Activated CD4-positive, alpha-beta T cell treated with anti-CD3 and anti-CD28 coated beads, Interleukin-2, amount 50 U/mL, for 4 hours (primary cell): ENCODE data around the gene ZNHIT2.

Experiments used
- DNase-seq, 2 experiments: peaks; one replicate each; pipeline ENCODE4 v3.0.0-alpha.2; 2020

ZNHIT2 gene

DNA sequence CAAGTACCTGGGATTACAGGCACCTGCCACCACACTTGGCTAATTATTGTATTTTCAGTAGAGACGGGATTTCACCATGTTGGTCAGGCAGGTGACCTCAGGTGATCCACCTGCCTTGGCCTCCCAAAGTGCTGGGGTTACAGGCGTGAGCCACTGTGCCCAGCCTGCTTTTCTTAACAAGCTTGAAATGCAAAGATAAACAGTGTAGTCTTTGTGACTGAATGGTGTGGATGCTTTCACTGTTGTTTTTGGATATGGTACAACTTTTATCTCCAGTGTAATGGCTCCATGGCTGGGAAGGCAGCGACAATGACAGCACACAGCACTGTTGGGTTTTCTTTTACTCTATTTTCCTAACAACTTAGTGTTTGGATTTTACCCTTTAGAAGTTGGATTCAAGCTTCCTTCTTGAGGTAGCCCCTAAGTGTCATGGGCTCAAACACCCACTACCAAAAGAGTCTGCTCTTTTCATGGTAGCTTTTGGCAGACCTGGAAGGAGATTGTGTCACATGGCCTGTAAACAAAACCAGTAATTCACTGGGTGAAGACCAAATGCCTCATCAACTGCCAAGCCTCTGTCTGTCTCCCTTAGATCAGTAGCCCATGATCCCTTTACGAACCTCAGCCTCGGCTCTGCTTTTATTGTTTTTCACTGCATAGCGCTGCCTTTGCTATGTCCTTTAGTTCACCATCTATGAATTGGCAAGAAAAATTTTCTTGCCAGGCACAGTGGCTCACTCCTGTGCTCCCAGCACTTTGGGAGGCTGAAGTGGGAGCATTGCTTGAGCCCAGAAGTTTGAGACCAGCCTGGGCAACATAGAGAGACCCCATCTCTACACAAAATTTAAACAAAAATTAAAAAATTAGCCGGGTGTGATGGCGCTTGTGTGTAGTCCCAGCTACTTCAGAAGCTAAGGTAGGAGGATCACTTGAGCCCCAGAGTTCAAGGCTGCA lies 15.1 kb downstream of the ZNHIT2 start:
- DNase-seq = no peak

DNA sequence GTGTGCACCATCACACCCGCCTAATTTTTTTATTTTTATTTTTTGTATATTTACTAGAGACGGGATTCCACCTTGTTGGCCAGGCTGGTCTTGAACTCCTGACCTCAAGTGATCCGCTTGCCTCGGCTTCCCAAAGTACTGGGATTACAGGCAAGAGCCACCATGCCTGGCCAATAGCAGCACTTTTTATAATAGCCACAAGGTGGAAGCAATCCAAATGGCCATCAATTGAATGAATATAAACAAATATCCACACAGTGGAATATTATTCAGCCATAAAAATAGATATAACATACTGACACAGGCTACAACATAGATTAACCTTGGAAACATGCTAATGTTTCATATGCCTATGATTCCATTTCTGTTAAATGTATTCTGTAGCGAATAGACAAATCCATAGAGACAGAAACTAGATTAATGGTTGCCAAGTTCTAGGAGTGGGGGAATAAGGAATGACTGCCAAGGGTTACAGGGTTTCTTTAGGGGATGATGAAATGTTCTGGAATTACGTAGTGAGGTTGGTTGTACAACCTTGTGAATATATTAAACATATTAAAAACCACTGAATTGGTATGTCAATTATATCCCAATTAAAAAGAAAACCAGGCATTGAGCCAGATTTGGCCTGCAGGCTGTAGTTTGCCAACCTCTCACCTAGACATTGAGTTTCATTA lies 16.7 kb downstream of the ZNHIT2 start:
- no peak for DNase-seq

DNA sequence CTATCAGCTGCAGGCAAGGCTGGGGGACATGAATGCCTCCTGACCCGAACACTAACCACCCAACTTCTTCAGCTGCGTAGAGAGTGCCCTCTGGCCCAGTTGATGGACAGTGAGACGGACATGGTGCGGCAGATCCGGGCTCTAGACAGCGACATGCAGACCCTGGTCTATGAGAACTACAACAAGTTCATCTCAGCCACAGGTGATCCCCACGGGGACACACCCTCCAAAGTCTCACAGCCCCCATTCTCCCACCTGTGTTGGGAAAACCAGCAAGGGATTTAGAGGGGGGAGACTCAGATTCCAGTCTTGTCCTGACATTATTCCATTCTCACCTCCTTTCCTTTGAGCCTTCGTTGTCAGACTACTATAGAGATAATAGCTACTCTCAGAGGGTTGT lies 20.6 kb downstream of the ZNHIT2 start:
- DNase-seq = no peak

DNA sequence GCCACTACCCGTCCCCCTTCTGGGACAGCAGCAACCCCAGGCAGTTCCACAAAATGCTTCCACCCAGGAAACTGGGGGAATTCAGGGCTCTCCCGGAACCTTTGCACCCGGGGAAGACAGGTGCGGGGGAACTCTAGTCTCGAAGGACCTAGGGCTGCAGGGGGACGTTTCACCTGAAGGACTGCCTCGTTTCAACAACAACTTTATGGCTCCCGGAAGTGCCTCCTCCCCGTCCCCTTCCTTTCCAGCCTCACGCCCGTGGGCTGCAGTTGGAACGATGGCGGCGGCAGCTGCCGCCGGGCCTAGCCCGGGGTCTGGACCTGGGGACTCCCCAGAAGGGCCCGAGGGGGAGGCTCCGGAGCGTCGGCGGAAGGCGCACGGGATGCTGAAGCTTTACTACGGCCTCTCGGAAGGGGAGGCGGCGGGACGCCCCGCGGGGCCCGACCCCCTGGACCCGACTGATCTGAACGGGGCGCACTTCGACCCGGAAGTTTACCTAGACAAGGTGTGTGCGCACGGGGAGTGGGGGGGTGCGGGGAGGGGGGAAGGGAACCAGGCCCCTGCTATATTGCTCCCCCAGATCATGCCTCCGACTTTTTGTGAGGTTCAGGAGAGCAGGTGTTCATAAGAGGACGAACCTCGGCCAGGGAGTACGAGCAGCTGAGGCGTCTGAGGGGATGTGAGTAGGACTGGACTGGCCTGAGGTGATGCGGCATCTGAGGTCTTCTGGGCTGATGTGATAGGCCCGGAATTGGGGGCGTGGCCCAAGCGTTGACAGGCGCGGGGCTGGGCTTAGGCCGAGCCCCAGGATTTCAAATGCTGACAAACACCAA lies 21.3 kb downstream of the ZNHIT2 start, which contains the start of gene VPS51:
Gene VPS51 (plus strand): TSS at position 241 of the 833 bp plus-strand sequence. CDS start 37 bp downstream, at position 278.
- DNase-seq = peak; percentile 79 to 82

DNA sequence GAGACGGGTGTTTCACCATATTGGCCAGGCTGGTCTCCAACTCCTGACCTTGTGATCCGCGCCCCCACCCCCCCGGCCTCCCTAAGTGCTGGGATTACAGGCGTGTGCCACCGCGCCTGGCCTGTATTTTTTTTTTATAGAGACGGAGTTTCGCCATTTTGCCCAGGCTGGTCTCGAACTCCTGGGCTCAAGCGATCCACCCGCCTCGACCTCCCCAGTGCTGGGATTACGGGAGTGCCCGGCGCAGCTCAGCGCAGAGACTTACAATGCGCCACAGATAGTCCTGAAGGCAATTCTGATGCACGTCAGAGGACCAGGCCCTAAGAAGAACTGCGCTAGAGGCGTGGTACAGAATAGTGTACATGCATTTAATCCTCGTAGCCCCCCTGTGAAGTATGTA lies 22.1 kb downstream of the ZNHIT2 start:
- DNase-seq = no peak

DNA sequence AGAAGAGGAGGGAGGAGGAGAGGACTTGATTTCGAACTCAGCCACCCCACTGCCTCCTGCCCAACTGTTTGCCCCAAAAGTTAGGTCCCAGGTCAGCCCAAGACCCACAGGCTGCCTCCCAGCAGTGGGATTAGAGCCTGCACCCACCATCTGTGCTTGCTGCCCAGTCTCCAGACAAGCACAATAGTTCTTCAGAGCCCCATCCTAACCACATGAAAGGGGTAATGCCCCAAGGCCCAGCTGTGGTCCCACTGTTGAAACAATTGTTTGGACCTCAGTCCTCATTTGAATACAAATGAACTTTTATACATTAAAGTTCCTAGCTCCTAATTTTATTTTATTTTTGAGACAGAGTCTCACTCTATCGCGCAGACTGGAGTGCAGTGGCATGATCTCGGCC lies 26.9 kb downstream of the ZNHIT2 start:
- no peak for DNase-seq

DNA sequence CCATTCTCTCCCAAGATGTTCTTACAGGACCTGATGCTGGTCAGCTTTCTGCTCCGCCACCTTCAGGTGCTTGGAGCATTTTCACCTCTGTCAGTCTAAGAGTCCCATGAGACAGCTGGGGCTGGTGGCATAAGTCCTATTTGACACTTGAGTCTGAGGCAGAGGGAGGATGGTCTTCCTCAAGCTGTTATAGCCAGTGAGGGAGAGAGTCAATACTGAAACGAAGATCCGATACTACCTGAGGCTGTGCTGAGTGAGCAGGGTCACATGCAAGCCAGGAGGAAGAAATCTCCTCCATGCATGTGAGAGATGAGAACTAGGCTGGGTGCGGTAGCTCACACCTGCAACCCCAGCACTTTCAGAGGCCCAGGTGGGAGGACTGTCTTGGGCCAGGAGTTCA lies 27.9 kb downstream of the ZNHIT2 start:
- DNase-seq = no peak

DNA sequence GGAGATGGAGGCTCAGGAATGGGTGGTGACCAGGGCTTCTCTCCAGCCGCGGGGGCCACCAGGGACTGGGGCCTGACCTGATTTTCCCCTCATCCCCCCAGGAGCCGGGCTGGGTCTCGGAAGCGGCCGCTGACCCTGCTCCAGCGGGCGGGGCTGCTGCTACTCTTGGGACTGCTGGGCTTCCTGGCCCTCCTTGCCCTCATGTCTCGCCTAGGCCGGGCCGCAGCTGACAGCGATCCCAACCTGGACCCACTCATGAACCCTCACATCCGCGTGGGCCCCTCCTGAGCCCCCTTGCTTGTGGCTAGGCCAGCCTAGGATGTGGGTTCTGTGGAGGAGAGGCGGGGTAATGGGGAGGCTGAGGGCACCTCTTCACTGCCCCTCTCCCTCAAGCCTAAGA lies 29.7 kb downstream of the ZNHIT2 start:
- no peak for DNase-seq

DNA sequence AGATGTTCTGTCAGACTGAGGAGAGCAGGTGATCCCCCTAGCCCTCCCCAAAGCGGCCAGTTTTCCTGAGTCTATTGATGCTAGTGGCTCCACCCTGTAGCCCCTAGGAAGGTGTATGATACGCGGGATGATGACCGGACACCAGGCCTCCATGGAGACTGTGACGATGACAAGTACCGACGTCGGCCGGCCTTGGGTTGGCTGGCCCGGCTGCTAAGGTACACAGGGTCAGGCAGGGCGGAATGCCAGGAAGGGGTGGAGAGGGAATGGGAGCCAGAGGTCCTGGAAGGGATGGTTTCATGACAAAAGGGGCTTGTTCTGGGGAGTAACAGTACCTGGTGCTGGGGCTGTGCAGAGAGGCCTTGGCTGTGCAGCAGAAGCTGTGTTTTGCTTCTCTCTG lies 30.3 kb downstream of the ZNHIT2 start:
- no peak for DNase-seq

DNA sequence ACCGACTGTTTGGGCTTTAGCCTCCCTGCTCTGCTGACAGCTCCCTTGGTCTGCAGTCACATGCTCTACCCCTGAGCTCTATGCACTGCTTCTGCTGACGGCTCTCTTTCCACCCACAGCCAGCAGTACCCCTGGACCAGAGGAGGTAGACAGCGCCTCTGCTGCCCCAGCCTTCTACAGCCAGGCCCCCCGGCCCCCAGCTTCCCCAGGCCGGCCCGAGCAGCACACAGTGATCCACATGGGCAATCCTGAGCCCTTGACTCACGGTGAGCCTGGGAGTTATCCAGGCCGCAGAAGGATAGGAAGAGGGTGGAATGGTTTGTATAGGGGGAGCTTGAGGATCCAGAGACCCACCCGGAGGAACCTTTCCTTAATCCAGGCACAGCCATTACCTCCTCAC lies 30.7 kb downstream of the ZNHIT2 start:
- no peak for DNase-seq

DNA sequence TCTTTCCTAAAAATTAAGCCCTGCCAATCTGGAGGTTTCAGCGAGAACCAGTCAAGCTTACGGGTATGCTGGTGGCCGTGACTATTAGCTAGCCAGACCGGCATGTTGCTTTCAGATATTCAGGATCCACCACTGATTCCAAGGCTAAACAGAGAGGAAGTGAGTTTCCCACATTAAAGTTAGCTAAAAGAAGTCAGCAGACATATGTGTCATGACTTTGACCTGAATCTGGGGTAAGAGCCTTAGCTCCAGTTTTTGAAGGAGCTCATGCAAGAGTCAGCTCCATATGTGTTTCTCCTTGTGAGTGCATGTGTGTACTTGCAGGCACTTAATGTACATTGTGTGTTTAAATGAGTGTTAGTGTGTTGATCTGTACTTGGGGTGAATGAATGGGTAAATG lies 32.1 kb downstream of the ZNHIT2 start:
- DNase-seq = no peak

DNA sequence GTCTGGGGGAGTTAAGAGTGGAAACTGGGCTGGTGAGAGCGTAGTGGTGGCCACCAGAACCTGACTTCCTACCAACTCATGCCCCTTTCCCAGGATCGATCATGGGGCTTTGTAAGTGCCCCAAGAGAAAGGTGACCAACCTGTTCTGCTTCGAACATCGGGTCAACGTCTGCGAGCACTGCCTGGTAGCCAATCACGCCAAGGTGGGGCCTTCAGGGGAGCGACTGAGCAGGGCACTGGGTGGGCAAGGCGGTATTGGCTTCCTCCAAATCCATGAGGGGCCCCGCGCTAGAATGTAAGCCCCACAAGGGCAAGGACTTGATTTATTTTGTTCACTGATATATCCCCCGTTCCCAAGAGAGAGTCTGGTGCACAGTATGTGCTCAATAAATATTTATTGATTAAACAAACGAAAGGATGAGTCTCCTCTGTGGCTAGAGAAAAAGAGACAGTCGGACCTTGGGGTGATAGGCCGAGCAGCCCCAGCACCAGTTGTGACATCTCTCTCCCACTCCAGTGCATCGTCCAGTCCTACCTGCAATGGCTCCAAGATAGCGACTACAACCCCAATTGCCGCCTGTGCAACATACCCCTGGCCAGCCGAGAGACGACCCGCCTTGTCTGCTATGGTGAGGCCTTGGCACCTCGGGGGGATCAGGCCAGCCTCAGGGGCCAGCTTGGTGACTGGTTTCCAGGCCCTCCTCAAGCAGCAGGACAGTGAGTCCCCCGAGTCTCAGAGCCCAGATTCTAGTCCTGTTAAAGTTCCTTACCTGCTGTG lies 32.7 kb downstream of the ZNHIT2 start:
- DNase-seq = no peak

DNA sequence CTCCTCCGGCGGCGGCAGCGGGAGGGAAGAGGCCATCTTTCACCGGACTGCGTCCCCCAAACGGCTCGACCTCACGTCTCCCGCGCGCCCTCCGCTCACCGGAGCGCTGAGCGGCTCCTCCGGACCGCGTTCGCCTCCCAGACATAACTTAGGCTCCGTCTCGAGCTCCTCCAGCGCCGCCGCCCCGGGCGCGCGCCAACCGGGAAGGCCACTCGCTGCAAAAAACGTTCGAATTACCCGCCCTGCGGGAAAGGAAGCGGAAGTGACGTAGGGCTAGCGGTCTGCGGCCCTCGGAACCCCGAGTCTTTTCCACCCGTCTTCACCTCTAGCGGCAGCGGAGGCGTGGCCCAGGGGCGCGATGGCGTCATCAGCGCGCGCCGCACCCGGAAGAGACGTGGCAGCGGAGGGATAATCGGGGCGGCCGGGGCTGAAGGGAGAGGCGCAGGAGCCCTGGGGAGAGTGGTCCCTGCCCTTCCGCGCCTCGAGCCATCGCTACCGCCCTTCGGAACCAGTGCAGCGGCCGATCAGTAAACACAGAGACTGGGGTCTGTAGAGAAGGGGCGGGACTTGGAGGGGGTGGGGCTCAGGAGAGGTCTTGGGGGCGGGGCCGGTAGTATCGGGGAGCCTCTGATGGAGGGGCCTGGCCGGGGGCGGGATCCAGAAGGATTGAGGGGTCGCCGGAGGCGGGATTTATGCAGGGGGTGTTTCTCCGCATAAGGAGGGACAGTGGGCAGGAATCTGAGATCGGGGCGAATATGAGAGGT lies 33.5 kb downstream of the ZNHIT2 start, which contains the start of the genes CDCA5 and ZFPL1:
Gene CDCA5 (minus strand): TSS at position 207 of the 764 bp plus-strand sequence. CDS start 62 bp downstream, at position 145.
Gene ZFPL1 (plus strand): TSS at position 389 of the 764 bp plus-strand sequence. CDS start 477 bp downstream, outside the sequence.
- DNase-seq = peak; percentile 92

DNA sequence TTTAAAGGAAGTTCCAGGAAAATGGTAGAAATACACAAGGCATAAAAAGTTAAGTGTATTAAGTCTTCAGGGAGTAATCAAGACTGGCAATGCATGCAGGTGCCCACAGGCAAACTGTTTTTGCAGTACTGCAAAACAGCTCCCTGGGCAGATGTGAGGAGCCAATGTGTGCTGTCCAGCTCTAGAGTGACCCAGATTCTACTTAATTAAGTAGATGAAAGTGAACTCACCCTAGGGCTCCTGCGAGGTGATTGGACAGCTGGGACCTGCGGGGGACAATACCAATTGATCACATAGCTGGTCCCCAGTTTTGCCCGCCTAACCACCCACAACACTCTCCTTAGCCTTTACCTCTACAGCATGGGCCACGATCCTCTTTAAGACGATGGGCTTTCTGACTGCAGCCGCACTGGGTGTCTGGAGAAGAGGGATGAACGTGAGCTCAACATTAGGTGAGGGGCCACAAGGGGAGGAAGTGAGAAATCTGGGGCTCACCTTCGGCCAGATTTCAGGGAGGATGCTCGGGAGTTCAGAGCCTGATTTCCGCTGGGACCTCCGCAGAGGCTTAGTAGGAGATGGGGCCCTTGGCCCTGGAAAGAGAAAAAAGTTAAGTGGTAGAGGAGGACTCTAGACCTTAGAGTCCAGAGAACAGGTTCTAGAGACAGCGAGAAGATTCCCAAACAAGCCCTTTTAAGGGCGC lies 34.2 kb downstream of the ZNHIT2 start:
- no peak for DNase-seq

DNA sequence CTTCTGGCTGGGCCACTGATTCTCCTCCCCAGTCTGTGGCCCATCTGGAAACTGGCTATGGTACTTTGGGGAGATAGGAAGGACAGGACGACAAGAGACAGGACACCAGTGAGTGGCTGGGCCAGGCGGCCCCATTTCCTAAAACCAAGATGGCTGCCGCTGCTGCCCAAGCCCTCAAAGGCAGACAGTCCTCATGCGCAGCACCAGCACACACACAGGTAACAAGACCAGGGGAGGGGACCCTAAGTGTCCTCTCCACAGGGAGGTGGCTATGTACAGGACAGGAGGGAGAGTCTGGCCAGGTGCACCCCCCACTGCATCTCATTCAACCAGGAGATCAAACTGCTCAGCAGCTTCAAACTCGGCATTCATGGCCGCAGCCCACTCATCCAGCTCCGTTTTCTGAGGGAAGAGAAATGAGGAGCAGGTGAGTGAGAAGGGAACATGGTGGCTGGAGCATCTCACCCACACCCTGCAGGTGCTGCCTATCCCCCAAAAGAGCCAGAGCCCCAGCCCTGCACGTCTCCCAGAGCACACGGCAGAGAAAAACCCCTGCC lies 38.6 kb downstream of the ZNHIT2 start:
- DNase-seq = no peak

DNA sequence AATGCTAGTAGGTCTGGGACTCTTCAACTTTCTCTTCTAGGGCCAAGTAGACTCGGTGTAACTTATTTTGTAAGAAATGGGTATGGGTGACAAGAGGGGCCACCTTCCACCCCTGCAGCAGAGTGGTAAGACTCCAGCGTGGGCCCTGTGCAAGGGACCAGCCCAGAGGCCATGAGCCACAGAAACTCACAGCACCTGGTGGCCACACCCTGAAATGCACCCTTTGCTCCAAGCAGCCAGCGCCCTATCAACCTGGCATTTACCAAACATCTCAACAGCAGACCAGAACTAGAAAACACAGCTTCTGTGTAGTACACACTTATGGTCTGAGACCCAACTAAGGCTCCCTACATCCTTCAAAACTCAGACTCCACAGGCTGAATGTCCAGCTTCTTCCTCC lies 39.4 kb downstream of the ZNHIT2 start:
- DNase-seq = peak; percentile 73 to 74

DNA sequence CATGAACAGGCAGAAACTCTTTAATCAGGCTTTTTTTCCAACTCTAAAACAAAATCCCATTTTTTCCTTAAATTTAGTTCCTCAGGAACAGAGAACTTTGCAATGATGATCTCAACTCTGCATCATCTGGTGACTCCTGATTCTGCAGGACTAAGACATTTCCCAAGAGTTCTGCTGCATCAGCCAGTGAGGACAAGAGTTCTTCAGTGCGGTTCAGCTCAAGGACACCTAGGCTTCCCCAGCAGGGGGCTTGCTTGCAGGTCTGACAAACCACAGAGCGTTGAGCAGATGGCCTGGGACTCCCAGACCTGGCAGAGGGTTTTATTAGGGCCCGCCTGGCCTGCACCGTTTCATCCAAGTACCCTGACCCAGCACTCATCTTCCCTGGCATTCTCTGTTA lies 40.0 kb downstream of the ZNHIT2 start:
- DNase-seq = no peak

DNA sequence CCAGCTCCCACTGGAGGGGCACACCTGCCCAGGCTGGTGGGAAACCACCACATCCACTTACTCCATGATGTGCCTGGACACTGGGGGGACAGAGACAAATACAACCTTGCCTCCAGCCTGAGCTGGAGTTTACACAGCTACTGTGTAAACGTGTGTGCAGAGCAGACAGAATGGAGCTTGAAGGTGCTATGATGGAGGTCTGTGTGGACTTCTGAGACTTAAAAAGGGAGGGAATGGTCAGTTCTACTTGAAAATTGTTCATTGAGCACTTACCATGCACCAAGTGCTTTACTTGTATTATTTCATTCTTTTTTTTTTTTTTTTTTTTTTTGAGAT lies 44.9 kb downstream of the ZNHIT2 start:
- DNase-seq = no peak

DNA sequence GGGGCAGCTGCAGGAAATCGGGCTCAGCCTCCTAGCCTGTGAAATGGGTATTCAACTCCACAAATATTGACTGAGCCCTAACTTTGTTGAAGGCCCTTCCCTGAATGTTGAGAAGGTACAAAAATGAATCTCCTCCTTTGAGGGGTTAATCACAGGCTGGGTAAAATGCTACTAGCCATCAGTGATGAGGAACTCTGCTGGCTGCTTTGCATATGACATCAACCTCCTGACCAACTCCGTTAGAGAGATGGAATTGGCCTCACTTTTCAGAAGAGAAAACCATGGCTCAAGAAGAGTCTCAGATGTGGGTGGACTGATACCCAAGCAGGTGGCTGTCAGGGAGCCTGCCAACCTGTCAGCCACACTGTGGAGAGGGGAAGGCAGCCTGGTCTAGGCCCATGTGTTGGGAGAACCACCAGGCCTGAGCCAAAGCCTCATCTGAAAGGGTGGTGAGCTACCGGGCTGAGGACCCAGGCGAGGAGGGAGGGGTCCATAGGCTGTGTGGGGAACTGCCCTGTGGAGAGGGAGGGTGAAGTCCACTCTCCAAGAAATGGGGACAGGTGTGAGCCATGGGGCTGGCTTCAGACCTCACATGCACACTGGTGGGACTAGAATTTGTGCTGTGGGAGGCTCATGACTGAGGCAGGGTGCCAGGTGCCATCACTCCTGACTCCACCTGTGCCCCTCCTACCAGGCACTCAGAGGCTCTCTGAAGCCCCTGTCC lies 45.4 kb downstream of the ZNHIT2 start:
- no peak for DNase-seq

DNA sequence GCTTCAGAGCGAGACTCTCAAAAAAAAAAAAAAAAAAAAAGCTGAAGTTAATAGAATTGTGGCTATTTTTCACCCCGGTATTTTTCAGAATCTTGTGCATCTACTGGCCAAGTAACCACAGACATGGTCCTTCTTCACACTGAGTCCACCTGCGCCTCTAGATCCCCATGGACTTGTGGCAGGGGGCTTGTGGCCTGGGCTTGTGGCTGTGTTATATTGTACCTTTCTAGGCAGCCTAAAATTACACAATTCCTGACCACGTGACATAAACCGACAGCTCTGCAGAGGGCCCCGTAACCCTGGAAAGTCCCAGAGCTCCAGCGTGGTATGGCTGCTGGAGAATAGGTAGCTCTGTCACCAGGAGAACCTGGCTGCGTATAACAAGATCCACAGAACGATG lies 48.3 kb downstream of the ZNHIT2 start:
- DNase-seq = no peak
